RWPE2 (cell line): ENCODE measurements around the gene MSX1.

Experiments used
- ATAC-seq: fragments of 200-7000 bp; cut with Tn5 transposase; 3 replicates; pipeline ENCODE4 v1.9.1; 2021; ENCODE audit warnings: low read depth
- DNase-seq: peaks from one replicate; pipeline ENCODE4 v3.0.0-alpha.2; 2020; ENCODE audit warnings: low spot score
- H3K27ac ChIP-seq: fragments of 450-650 bp; 2 replicates; pipeline ENCODE4 v1.5.1; 2017; ENCODE audit warnings: mild to moderate bottlenecking; ENCODE audit not compliant: poor library complexity, severe bottlenecking
- H3K27me3 ChIP-seq: fragments of 250-450 bp; sonication (Bioruptor Pico); 2 replicates; pipeline ENCODE4 v1.5.1; 2021; ENCODE audit warnings: mild to moderate bottlenecking, moderate library complexity; ENCODE audit not compliant: insufficient read depth, poor library complexity, severe bottlenecking
- H3K36me3 ChIP-seq: fragments of 250-450 bp; sonication (Bioruptor Pico); 2 replicates; pipeline ENCODE4 v1.5.1; 2020; ENCODE audit warnings: low read depth, mild to moderate bottlenecking, moderate library complexity
- H3K4me1 ChIP-seq: fragments of 250-450 bp; sonication (Bioruptor Pico); 2 replicates; pipeline ENCODE4 v1.5.1; 2021; ENCODE audit warnings: mild to moderate bottlenecking, moderate library complexity; ENCODE audit not compliant: insufficient read depth, poor library complexity, severe bottlenecking
- H3K4me3 ChIP-seq: fragments of 250-450 bp; sonication (Bioruptor Pico); 2 replicates; pipeline ENCODE4 v1.5.1; 2021; ENCODE audit warnings: mild to moderate bottlenecking, moderate library complexity; ENCODE audit not compliant: severe bottlenecking
- H3K9me3 ChIP-seq: fragments of 250-450 bp; sonication (Bioruptor Pico); 2 replicates; pipeline ENCODE4 v1.5.1; 2021; ENCODE audit warnings: mild to moderate bottlenecking, moderate library complexity; ENCODE audit not compliant: severe bottlenecking
- CTCF ChIP-seq: fragments of 450-650 bp; IDR thresholded peaks from one replicate; pipeline ENCODE4 v1.5.1; 2017; ENCODE audit warnings: mild to moderate bottlenecking, moderate library complexity; ENCODE audit not compliant: poor library complexity, severe bottlenecking

Gene MSX1

GRCh38 chr4:4876945-4877661 is 17.6 kb downstream of the MSX1 start:
- H3K4me1 ChIP-seq = no peaks in the 10 kb centered on the region
- H3K4me3 ChIP-seq = no peak overlapping the region
- no peaks in the 10 kb centered on the region for H3K9me3 ChIP-seq
- DNase-seq = no peak
- H3K27ac ChIP-seq = no peak overlapping the region
- H3K27me3 ChIP-seq = peaks cover 44% of the 10 kb centered on the region
- TF ChIP-seq CTCF = no peak
- no peaks in the 10 kb centered on the region for H3K36me3 ChIP-seq
- no peak for ATAC-seq

GRCh38 chr4:4880492-4880891 is 21.0 kb downstream of the MSX1 start:
- ATAC-seq = no peak
- H3K4me1 ChIP-seq = no peaks in the 10 kb centered on the region
- H3K27ac ChIP-seq = no peak overlapping the region
- DNase-seq = no peak
- H3K9me3 ChIP-seq = no peaks in the 10 kb centered on the region
- H3K27me3 ChIP-seq = peaks cover 23% of the 10 kb centered on the region
- H3K4me3 ChIP-seq = no peak overlapping the region
- peak; percentile 55 for TF ChIP-seq CTCF
- no peaks in the 10 kb centered on the region for H3K36me3 ChIP-seq

GRCh38 chr4:4881432-4881831 is 22.0 kb downstream of the MSX1 start:
- no peaks in the 10 kb centered on the region for H3K36me3 ChIP-seq
- TF ChIP-seq CTCF = no peak
- no peak overlapping the region for H3K27ac ChIP-seq
- H3K4me1 ChIP-seq = no peaks in the 10 kb centered on the region
- no peak overlapping the region for H3K4me3 ChIP-seq
- H3K27me3 ChIP-seq = peaks cover 19% of the 10 kb centered on the region
- ATAC-seq = no peak
- H3K9me3 ChIP-seq = no peaks in the 10 kb centered on the region
- no peak for DNase-seq

- no peak for DNase-seq
- TF ChIP-seq CTCF = no peak
- Histone ChIP-seq H3K4me3 (no peak overlapping the region), H3K4me1 (no peaks in the 10 kb centered on the region), H3K27me3 (peaks cover 17% of the 10 kb centered on the region), H3K27ac (no peak overlapping the region), H3K9me3 (no peaks in the 10 kb centered on the region), H3K36me3 (no peaks in the 10 kb centered on the region)
- ATAC-seq = no peak
Measured at GRCh38 chr4:4884611-4885010, 25.1 kb downstream of the MSX1 start.

GRCh38 chr4:4887426-4887825 is 28.0 kb downstream of the MSX1 start:
- no peak for TF ChIP-seq CTCF
- DNase-seq (no peak), ATAC-seq (no peak)
- Histone ChIP-seq H3K27me3 (peaks cover 12% of the 10 kb centered on the region), H3K4me1 (no peaks in the 10 kb centered on the region), H3K9me3 (no peaks in the 10 kb centered on the region), H3K36me3 (no peaks in the 10 kb centered on the region), H3K4me3 (no peak overlapping the region), H3K27ac (no peak overlapping the region)
